Choroid plexus epithelial cell (primary cell): ENCODE measurements around the gene HDLBP.

Experiments used
- DNase-seq: peaks from one replicate; pipeline ENCODE4 v3.0.0-alpha.2; 2010; ENCODE audit warnings: low read depth
- H3K4me3 ChIP-seq: 2 replicates; pipeline ENCODE4 v1.5.1; 2011; ENCODE audit warnings: low read depth, mild to moderate bottlenecking, control low read depth, low read length, moderate library complexity
- TF ChIP-seq, protein P1 (sequence below): conservative IDR thresholded peaks from 2 replicates; pipeline ENCODE4 v1.5.1; 2011; ENCODE audit warnings: low read depth, mild to moderate bottlenecking, control low read depth, inconsistent platforms, low read length, moderate library complexity

Gene HDLBP

DNA sequence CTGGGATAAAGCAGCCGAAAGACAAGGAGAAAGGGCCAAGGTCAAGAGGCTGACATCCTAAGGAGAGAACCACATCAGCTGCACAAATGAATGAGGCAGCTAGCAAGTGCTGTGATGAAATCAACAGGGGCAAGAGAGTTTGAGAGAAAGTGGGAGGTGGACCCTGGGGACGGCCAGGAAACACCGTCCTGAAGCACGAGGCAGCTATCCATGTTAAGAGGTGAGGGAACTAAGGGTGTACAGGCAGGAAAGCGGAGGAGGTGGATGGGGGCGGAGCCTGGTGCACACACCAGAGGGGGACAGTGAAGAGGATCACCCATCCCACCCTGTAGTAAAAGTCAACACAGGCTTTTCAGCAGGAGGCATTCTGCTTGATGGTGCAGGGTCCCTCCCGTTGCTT, 52.4 kb downstream of the HDLBP start:
- no peak for DNase-seq
- TF ChIP-seq, protein P1, sequence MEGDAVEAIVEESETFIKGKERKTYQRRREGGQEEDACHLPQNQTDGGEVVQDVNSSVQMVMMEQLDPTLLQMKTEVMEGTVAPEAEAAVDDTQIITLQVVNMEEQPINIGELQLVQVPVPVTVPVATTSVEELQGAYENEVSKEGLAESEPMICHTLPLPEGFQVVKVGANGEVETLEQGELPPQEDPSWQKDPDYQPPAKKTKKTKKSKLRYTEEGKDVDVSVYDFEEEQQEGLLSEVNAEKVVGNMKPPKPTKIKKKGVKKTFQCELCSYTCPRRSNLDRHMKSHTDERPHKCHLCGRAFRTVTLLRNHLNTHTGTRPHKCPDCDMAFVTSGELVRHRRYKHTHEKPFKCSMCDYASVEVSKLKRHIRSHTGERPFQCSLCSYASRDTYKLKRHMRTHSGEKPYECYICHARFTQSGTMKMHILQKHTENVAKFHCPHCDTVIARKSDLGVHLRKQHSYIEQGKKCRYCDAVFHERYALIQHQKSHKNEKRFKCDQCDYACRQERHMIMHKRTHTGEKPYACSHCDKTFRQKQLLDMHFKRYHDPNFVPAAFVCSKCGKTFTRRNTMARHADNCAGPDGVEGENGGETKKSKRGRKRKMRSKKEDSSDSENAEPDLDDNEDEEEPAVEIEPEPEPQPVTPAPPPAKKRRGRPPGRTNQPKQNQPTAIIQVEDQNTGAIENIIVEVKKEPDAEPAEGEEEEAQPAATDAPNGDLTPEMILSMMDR, result no peak
- no peak overlapping the region for H3K4me3 ChIP-seq

DNA sequence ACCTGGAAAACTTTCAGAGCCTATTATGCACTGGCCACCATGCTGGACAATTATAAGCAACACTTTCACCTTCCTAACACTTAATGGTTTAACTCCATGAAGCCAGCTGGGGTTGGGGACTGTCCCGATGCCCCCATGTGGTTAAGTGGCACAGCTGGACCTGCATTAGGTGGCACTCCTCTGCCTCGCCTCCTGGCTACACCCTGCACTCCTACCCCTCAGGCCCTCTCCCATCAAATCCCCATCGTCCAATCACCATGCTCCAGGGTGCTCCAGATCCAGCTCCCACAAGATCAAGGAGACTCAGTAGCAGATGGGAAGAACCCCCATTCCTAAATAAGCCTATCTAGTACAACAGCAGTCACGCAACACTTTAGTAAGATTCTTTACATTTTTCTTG, 53.8 kb downstream of the HDLBP start:
- TF ChIP-seq, protein P1, result no peak
- H3K4me3 ChIP-seq, result no peak overlapping the region
- no peak for DNase-seq

DNA sequence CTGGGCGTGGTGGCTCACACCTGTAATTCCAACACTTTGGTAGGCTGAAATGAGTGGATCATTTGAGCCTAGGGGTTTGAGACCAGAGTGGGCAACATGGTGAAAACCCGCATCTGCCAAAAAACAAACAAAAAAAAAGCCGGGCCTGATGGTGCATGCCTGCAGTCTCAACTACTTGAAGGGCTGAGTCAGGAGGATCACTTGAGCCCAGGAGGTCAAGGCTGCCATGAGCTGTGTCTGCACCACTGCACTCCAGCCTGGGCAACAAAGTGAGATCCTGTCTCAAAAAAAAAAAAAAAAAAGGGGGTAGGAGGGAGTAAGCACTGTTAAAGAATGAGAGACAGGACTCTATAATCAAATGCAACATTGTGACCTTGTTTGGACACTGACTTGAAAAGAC, 54.6 kb downstream of the HDLBP start:
- DNase-seq, result no peak
- TF ChIP-seq, protein P1, result no peak
- H3K4me3 ChIP-seq, result no peak overlapping the region

DNA sequence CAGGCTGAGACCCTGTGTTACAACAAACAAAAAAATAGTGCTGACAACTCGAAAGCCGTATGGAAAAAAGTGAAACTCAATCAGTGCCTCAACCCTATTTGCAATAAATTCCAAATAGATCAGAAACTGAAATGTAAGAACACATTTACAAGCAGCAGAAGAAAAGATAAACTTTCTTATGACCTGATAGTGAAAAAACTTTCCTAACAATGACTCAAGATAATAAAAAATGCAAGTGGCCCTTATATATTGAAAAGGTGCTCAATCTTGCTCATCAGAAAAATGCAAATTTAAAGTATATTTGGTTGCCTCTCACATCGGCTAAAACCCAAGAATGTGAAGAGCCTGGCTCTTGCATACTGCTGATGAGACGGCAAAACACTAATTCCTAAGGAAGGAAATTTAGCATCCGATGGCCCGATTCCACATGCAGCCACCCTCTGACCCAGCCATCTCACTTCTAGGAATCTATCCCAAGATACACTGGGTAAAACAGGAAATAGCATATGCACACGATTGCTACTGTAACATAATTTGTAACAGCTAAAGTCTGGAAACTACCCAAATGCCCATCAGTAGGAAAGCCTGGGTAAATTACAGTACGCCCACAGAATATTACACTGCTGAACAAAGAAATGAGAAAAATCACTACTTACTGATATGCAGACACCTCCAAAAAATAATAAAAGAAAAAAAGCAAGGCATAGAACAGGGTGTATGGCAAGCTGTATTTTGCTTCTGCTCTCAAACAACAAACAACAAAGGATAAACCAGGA, 56.8 kb downstream of the HDLBP start:
- DNase-seq, result no peak
- no peak overlapping the region for H3K4me3 ChIP-seq
- TF ChIP-seq, protein P1, result no peak

DNA sequence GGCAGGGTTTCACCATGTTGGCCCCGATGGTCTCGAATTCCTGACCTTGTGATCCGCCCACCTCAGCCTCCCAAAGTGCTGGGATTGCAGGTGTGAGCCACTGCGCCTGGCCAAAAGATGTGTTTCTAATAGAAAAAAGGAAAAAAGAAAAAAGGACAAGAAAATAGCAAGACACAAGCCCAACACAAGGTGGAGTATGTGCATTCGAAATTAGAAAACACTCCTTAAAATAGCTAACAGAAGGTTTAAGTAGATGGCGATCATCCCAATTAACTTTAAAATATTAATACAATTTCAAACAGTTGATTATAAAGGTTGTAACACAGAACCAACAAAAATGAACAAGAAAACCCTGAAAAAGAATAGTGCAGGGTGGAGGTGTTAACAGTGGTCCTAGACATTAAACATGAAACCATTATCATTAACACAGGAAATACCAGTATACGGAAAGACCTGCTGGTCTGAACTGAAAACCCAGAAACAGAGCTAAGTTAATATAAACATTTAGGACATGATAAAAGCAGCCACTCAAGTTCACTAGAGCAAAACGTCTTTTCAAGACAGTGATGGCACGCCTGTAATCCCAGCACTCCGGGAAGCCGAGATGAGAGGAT, 57.9 kb downstream of the HDLBP start:
- TF ChIP-seq, protein P1, result peak; percentile 39
- DNase-seq, result peak; percentile 42
- no peak overlapping the region for H3K4me3 ChIP-seq

DNA sequence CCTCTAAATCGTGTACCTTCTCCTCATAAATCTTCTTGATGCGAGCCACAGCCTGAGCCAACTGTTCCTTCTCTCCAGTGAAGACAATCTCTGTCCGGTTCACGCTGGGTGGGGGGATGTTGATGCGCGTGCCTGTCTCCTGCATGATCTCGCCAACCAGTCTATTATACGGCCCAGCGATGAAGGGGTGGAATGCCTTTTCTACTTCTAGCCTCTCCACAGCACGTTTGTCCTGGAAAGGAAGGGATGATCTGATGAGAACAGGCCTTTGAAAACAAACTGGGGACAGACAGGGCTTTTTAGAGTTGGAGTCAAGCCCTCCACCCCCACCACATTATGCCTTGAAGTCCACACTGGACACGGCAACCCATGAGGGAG, 59.3 kb downstream of the HDLBP start:
- H3K4me3 ChIP-seq, result no peak overlapping the region
- DNase-seq, result no peak
- TF ChIP-seq, protein P1, result no peak

DNA sequence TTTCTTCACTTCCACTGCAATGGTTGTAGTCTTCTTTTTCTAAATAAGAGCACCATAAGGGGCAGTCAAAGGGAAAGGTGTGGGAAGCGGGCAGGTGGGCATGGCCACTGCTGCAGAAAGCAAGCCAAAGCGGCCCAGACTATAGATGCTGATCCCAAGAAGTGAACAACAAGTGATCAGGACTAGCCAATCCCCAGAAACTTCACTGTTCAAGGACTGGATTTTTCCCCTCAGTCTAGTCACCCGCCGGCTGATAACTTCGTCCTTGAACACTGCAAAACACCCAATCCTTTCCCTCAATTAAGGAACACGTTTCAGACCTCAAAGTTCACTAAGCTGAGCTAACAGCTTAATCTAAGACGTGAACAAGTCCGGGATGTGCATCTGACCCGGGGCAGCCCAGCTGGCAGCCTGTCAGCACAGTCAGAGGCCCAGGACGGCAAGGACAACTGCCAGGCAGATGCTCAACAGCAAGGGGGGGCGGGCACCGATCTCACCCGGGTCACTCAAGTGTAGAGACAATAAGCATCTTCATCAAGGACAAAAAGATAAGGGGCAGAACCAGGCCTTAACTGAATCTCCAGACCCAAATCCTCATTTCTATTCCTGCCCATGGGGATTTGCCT, 59.8 kb downstream of the HDLBP start:
- DNase-seq, result no peak
- no peak overlapping the region for H3K4me3 ChIP-seq
- TF ChIP-seq, protein P1, result no peak
